Measurements from ENCODE around the gene SNAPC5.

The SNAPC5 gene

DNA sequence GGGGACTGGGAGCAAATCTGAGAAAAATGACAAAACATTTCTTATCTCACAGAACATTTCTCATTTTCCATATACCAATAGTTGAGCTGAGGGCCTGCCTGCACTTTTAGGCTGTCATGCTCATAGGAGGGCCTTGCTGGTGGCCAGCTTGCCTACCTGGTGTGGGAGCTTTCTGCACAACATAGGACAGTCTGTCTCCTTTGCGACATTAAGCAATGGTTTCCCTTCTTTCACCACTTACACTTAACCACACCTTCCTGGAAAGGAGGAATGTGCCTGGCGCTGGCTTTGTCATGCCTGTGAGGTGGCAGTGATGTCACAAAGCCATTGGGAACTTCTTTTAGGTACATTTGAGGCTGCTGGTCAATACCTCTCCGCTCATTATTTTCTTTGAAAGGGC is 5.7 kb downstream of the SNAPC5 start:
- peaks cover 2% of the 10 kb centered on the region for H3K4me1 ChIP-seq (ENCODE audit: control insufficient read depth, insufficient read depth, low read length)
- H3K27me3 ChIP-seq (ENCODE audit: control insufficient read depth, insufficient read depth, low read length, poor library complexity, severe bottlenecking) = no peaks in the 10 kb centered on the region
- WGBS, 2 experiments = 94 to 95% methylated on average over 3 of the region's 3 CpGs
- H3K4me3 ChIP-seq (ENCODE audit: insufficient read depth, low read depth, low read length) = no peak overlapping the region
- peaks cover 19% of the 10 kb centered on the region for H3K36me3 ChIP-seq (ENCODE audit: control insufficient read depth, insufficient read depth, low read length)
- no peaks in the 10 kb centered on the region for H3K9me3 ChIP-seq (ENCODE audit: control insufficient read depth, low read length)
- no peak overlapping the region for H3K27ac ChIP-seq (ENCODE audit: insufficient read depth, low read depth, low read length, poor library complexity, severe bottlenecking)

DNA sequence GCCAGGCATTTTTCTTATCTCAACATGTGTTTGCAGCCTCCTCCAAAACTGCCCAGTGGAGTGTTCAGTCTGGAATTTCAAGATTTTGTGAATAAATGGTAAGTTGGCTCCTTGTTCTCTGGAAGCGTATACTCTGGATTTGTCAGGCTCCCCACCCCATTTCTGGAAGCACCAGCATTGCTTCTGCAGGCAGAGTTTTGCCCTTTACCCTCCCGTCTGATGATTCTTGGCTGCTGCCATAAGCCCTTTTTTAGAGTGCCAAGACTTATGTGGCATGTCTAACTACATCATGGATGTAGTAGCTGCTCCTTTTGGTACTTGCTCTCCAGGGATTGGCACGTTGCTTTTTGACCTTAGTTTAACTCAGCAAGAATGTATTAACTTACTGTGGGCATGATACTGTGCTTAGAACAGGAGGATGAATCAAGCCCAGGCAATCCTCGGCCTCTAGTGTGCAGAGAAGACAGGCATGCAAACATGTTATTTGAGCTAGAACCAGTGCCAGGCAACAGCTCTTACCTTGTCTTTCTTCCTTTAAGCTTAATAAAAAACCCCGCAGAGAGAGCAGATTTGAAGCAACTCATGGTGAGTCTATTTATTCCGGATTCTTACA is 8.3 kb downstream of the SNAPC5 start:
- no peaks in the 10 kb centered on the region for H3K27me3 ChIP-seq (ENCODE audit: control insufficient read depth, insufficient read depth, low read length, poor library complexity, severe bottlenecking)
- no peaks in the 10 kb centered on the region for H3K4me1 ChIP-seq (ENCODE audit: control insufficient read depth, insufficient read depth, low read length)
- no peak overlapping the region for H3K4me3 ChIP-seq (ENCODE audit: insufficient read depth, low read depth, low read length)
- H3K36me3 ChIP-seq (ENCODE audit: control insufficient read depth, insufficient read depth, low read length) = peaks cover 23% of the 10 kb centered on the region
- 94 to 97% methylated on average over 6 of the region's 6 CpGs for WGBS, 2 experiments
- H3K27ac ChIP-seq (ENCODE audit: insufficient read depth, low read depth, low read length, poor library complexity, severe bottlenecking) = no peak overlapping the region
- no peaks in the 10 kb centered on the region for H3K9me3 ChIP-seq (ENCODE audit: control insufficient read depth, low read length)

DNA sequence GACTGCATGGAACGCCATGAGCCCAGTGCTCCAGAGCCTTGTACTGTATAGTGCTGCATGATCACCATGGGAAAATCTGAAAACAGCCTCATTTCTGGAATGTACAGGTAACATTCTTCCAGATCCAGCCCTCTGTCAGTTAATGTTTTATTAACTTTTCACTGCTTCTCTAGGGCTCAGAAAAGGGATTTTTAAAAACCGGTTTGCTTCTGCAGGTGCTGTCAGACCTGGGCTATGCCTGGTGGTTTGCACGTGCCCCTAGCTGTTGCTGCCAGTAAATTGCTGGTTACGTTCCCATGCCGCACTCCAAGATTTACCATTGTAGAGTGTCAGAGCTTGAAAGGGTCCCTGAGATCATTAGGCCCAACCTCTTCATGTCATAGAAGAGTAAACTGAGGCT is 9.0 kb downstream of the SNAPC5 start:
- WGBS, 2 experiments = 93 to 98% methylated on average over 5 of the region's 5 CpGs
- peaks cover 23% of the 10 kb centered on the region for H3K36me3 ChIP-seq (ENCODE audit: control insufficient read depth, insufficient read depth, low read length)

GRCh38 chr15:66486887-66487286 is 10.7 kb downstream of the SNAPC5 start:
- Histone ChIP-seq H3K4me1 (ENCODE audit: control insufficient read depth, insufficient read depth, low read length) (no peaks in the 10 kb centered on the region), H3K9me3 (ENCODE audit: control insufficient read depth, low read length) (no peaks in the 10 kb centered on the region), H3K27me3 (ENCODE audit: control insufficient read depth, insufficient read depth, low read length, poor library complexity, severe bottlenecking) (no peaks in the 10 kb centered on the region), H3K27ac (ENCODE audit: insufficient read depth, low read depth, low read length, poor library complexity, severe bottlenecking) (no peak overlapping the region), H3K36me3 (ENCODE audit: control insufficient read depth, insufficient read depth, low read length) (peaks cover 26% of the 10 kb centered on the region), H3K4me3 (ENCODE audit: insufficient read depth, low read depth, low read length) (no peak overlapping the region)
- WGBS, 2 experiments = 98% methylated on average over 3 of the region's 3 CpGs

More for the DNA sequence above, 9.0 kb downstream of the SNAPC5 start:
- H3K27me3 ChIP-seq (ENCODE audit: control insufficient read depth, insufficient read depth, low read length, poor library complexity, severe bottlenecking) = no peaks in the 10 kb centered on the region
- H3K4me1 ChIP-seq (ENCODE audit: control insufficient read depth, insufficient read depth, low read length) = no peaks in the 10 kb centered on the region
- no peak overlapping the region for H3K27ac ChIP-seq (ENCODE audit: insufficient read depth, low read depth, low read length, poor library complexity, severe bottlenecking)
- no peak overlapping the region for H3K4me3 ChIP-seq (ENCODE audit: insufficient read depth, low read depth, low read length)
- no peaks in the 10 kb centered on the region for H3K9me3 ChIP-seq (ENCODE audit: control insufficient read depth, low read length)

GRCh38 chr15:66484539-66485112 is 12.9 kb downstream of the SNAPC5 start:
- H3K4me3 ChIP-seq (ENCODE audit: insufficient read depth, low read depth, low read length) = no peak overlapping the region
- no peaks in the 10 kb centered on the region for H3K9me3 ChIP-seq (ENCODE audit: control insufficient read depth, low read length)
- no peaks in the 10 kb centered on the region for H3K4me1 ChIP-seq (ENCODE audit: control insufficient read depth, insufficient read depth, low read length)
- H3K27ac ChIP-seq (ENCODE audit: insufficient read depth, low read depth, low read length, poor library complexity, severe bottlenecking) = no peak overlapping the region
- 90 to 94% methylated on average over 5 of the region's 5 CpGs for WGBS, 2 experiments
- no peaks in the 10 kb centered on the region for H3K27me3 ChIP-seq (ENCODE audit: control insufficient read depth, insufficient read depth, low read length, poor library complexity, severe bottlenecking)
- H3K36me3 ChIP-seq (ENCODE audit: control insufficient read depth, insufficient read depth, low read length) = peaks cover 26% of the 10 kb centered on the region

GRCh38 chr15:66483131-66483566 is 14.4 kb downstream of the SNAPC5 start:
- Histone ChIP-seq H3K4me1 (ENCODE audit: control insufficient read depth, insufficient read depth, low read length) (no peaks in the 10 kb centered on the region), H3K4me3 (ENCODE audit: insufficient read depth, low read depth, low read length) (no peak overlapping the region), H3K36me3 (ENCODE audit: control insufficient read depth, insufficient read depth, low read length) (peaks cover 24% of the 10 kb centered on the region), H3K27ac (ENCODE audit: insufficient read depth, low read depth, low read length, poor library complexity, severe bottlenecking) (no peak overlapping the region), H3K27me3 (ENCODE audit: control insufficient read depth, insufficient read depth, low read length, poor library complexity, severe bottlenecking) (no peaks in the 10 kb centered on the region), H3K9me3 (ENCODE audit: control insufficient read depth, low read length) (no peaks in the 10 kb centered on the region)
- WGBS, 2 experiments = 92 to 94% methylated on average over 3 of the region's 3 CpGs

DNA sequence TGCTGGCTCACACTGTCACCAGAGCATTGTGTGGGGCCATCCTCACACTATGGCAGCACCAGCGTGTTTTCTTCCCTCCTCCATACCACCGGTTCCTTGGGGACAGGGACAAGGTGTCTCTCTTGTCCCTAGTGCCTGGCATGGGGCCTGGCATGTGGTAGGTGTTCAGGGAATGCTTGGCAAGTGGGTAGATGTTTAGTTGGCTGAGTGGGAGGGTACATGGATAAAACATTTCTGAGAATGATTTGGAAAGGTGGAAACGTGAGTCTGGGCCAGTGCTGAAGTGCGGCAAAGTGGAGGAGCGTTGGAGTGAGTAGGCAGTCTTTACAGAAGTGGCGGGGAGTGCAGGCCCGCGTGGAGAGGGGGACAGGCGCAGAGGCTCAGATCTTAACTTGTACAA is 15.0 kb downstream of the SNAPC5 start:
- Histone ChIP-seq H3K36me3 (ENCODE audit: control insufficient read depth, insufficient read depth, low read length) (peaks cover 19% of the 10 kb centered on the region), H3K4me1 (ENCODE audit: control insufficient read depth, insufficient read depth, low read length) (no peaks in the 10 kb centered on the region), H3K4me3 (ENCODE audit: insufficient read depth, low read depth, low read length) (no peak overlapping the region), H3K27ac (ENCODE audit: insufficient read depth, low read depth, low read length, poor library complexity, severe bottlenecking) (no peak overlapping the region), H3K9me3 (ENCODE audit: control insufficient read depth, low read length) (no peaks in the 10 kb centered on the region), H3K27me3 (ENCODE audit: control insufficient read depth, insufficient read depth, low read length, poor library complexity, severe bottlenecking) (no peaks in the 10 kb centered on the region)
- WGBS, 2 experiments = 90 to 95% methylated on average over 9 of the region's 9 CpGs

DNA sequence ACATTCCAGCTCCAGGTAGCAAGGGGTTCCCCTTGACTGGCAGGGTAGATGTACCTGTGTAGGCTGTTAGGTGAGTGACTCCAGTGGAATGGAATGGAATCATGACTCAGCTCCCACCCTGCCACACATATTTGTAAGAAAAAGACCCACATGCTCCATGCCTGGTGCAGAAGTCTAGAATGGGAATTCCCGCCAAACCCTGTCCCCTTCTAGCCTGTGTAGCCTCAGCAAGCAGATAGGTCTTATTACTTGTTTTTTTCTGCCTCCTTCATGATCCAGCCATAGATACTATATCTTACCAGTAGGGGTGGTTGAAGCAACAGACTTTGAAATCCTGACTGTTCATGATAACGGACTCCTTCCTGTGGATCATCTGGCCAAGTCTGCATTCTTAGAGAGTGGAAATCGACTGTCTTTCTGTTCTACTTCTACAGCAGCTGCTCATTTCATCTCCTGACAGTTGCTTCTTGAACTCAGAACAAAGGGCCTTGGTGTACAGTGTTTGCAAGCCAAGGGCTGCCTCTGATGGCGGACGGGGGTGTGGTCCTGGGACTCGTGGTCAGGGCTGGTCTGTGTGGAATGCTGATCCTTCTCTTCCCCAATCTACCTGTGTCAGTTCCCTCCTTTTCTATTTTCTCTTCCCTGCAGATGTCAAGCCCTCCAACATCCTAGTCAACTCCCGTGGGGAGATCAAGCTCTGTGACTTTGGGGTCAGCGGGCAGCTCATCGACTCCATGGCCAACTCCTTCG is 16.3 kb downstream of the SNAPC5 start:
- Histone ChIP-seq H3K9me3 (ENCODE audit: control insufficient read depth, low read length) (no peaks in the 10 kb centered on the region), H3K36me3 (ENCODE audit: control insufficient read depth, insufficient read depth, low read length) (peaks cover 11% of the 10 kb centered on the region), H3K27me3 (ENCODE audit: control insufficient read depth, insufficient read depth, low read length, poor library complexity, severe bottlenecking) (no peaks in the 10 kb centered on the region), H3K4me3 (ENCODE audit: insufficient read depth, low read depth, low read length) (no peak overlapping the region), H3K27ac (ENCODE audit: insufficient read depth, low read depth, low read length, poor library complexity, severe bottlenecking) (no peak overlapping the region), H3K4me1 (ENCODE audit: control insufficient read depth, insufficient read depth, low read length) (peaks cover 5% of the 10 kb centered on the region)
- WGBS, 2 experiments = 95 to 96% methylated on average over 10 of the region's 10 CpGs

DNA sequence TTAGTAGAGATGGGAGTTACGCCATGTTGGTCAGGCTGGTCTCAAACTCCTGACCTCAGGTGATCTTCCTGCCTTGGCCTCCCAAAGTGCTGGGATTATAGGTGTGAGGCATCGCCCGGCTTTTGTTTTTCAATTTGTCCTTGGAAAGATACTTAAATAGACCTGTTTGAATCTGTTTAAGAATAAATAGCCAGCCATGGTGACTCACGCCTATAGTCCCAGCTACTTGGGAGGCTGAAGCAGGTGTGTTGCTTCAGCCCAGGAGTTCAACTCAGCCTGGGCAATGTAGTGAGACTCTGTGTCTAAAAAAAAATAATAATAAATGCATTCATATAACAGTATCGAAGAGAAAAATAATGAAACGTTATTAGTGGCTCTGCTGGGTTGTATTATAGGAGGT is 17.3 kb downstream of the SNAPC5 start:
- Histone ChIP-seq H3K4me3 (ENCODE audit: insufficient read depth, low read depth, low read length) (no peak overlapping the region), H3K27ac (ENCODE audit: insufficient read depth, low read depth, low read length, poor library complexity, severe bottlenecking) (no peak overlapping the region), H3K4me1 (ENCODE audit: control insufficient read depth, insufficient read depth, low read length) (peaks cover 8% of the 10 kb centered on the region), H3K27me3 (ENCODE audit: control insufficient read depth, insufficient read depth, low read length, poor library complexity, severe bottlenecking) (no peaks in the 10 kb centered on the region), H3K36me3 (ENCODE audit: control insufficient read depth, insufficient read depth, low read length) (peaks cover 11% of the 10 kb centered on the region), H3K9me3 (ENCODE audit: control insufficient read depth, low read length) (no peaks in the 10 kb centered on the region)
- 96 to 97% methylated on average over 6 of the region's 6 CpGs for WGBS, 2 experiments

GRCh38 chr15:66477011-66477410 is 20.6 kb downstream of the SNAPC5 start:
- H3K9me3 ChIP-seq (ENCODE audit: control insufficient read depth, low read length) = no peaks in the 10 kb centered on the region
- H3K27me3 ChIP-seq (ENCODE audit: control insufficient read depth, insufficient read depth, low read length, poor library complexity, severe bottlenecking) = no peaks in the 10 kb centered on the region
- WGBS, 2 experiments = 78 to 91% methylated on average over 2 of the region's 2 CpGs
- H3K36me3 ChIP-seq (ENCODE audit: control insufficient read depth, insufficient read depth, low read length) = peaks cover 5% of the 10 kb centered on the region
- peaks cover 8% of the 10 kb centered on the region for H3K4me1 ChIP-seq (ENCODE audit: control insufficient read depth, insufficient read depth, low read length)
- H3K4me3 ChIP-seq (ENCODE audit: insufficient read depth, low read depth, low read length) = no peak overlapping the region
- H3K27ac ChIP-seq (ENCODE audit: insufficient read depth, low read depth, low read length, poor library complexity, severe bottlenecking) = no peak overlapping the region

Data from ectodermal cell (in vitro differentiated cells).